GM10847 (cell line): ENCODE results near the gene JSRP1.

ENCODE experiments used
- POLR2A ChIP-seq: IDR thresholded peaks from 2 replicates; pipeline ENCODE4 v1.6.1; 2011; ENCODE audit not compliant: insufficient read length; ENCODE audit errors: extremely low read depth

Gene JSRP1

GRCh38 chr19:2246014-2246620 is 10.1 kb downstream of the JSRP1 start:
- TF ChIP-seq POLR2A: no peak

- no peak for TF ChIP-seq POLR2A
These were observed 10.9 kb downstream of the JSRP1 start for GRCh38 chr19:2245273-2245672.

- TF ChIP-seq POLR2A: no peak
These were observed 11.7 kb downstream of the JSRP1 start for GRCh38 chr19:2244486-2244885.

- TF ChIP-seq POLR2A: no peak
These were observed 12.1 kb downstream of the JSRP1 start for GRCh38 chr19:2244125-2244411.

- TF ChIP-seq POLR2A: no peak
These were observed 12.7 kb downstream of the JSRP1 start for GRCh38 chr19:2243274-2244124.

GRCh38 chr19:2242816-2243215 is 13.4 kb downstream of the JSRP1 start:
- no peak for TF ChIP-seq POLR2A

- no peak for TF ChIP-seq POLR2A
These were observed 14.1 kb downstream of the JSRP1 start for GRCh38 chr19:2242092-2242537.

- no peak for TF ChIP-seq POLR2A
These were observed 15.1 kb downstream of the JSRP1 start for GRCh38 chr19:2240881-2241760.

- no peak for TF ChIP-seq POLR2A
These were observed 16.1 kb downstream of the JSRP1 start for GRCh38 chr19:2239771-2240770.

- no peak for TF ChIP-seq POLR2A
These were observed 17.0 kb downstream of the JSRP1 start for GRCh38 chr19:2239173-2239572.

- TF ChIP-seq POLR2A: no peak
These were observed 18.4 kb downstream of the JSRP1 start for GRCh38 chr19:2237869-2238153.

- no peak for TF ChIP-seq POLR2A
These were observed 19.0 kb downstream of the JSRP1 start for GRCh38 chr19:2237051-2237868.

- peak; percentile 71 for TF ChIP-seq POLR2A
These were observed 19.7 kb downstream of the JSRP1 start, which contains the start of the genes PLEKHJ1 and SF3A2 for GRCh38 chr19:2236314-2237050. Gene PLEKHJ1, minus strand, starts transcription at chr19:2236329. Its CDS starts 81 bp downstream, at chr19:2236248. Gene SF3A2, plus strand, starts transcription at chr19:2236824. Its CDS starts 6,595 bp downstream, at chr19:2243419.
